Measurements from ENCODE around the gene DPH1.
"Not testable (repeated sequence)": the region's sequence is repeated elsewhere in the genome, so short reads cannot be mapped to it uniquely, and the experiment has no call there.

The DPH1 gene

GRCh38 chr17:2009737-2010136 is 20.2 kb upstream of the DPH1 start:
- Histone ChIP-seq H3K27me3 (ENCODE audit: insufficient read depth, insufficient read length) (no peaks in the 10 kb centered on the region), H3K9ac (ENCODE audit: insufficient read length, low read depth) (no peak overlapping the region), H3K4me3 (ENCODE audit: insufficient read length, low read depth) (no peak overlapping the region), H3K9me3 (ENCODE audit: insufficient read depth, low read length) (peaks cover 9% of the 10 kb centered on the region), H3K4me1 (ENCODE audit: insufficient read depth, insufficient read length) (peaks cover 10% of the 10 kb centered on the region), H3K36me3 (ENCODE audit: insufficient read depth, insufficient read length, low read length) (no peaks in the 10 kb centered on the region)
- no peak for TF ChIP-seq SUZ12 (IDR thresholded peaks at IDR 0.05; ENCODE audit: extremely low read depth, insufficient read depth, insufficient read length)
- no peak for TF ChIP-seq ZNF274 (IDR thresholded peaks at IDR 0.05; ENCODE audit: low read depth, low read length)
- TF ChIP-seq YY1 (IDR thresholded peaks at IDR 0.05; ENCODE audit: insufficient read depth, insufficient read length) = no peak
- DNase-seq (ENCODE audit: low read depth, low spot score) = no peak

GRCh38 chr17:2011411-2012371 is 18.3 kb upstream of the DPH1 start:
- H3K4me3 ChIP-seq (ENCODE audit: insufficient read length, low read depth) = peak overlapping the region; percentile 4
- H3K9ac ChIP-seq (ENCODE audit: insufficient read length, low read depth) = peak overlapping the region; percentile 62
- no peak for DNase-seq (ENCODE audit: low read depth, low spot score)

DNA sequence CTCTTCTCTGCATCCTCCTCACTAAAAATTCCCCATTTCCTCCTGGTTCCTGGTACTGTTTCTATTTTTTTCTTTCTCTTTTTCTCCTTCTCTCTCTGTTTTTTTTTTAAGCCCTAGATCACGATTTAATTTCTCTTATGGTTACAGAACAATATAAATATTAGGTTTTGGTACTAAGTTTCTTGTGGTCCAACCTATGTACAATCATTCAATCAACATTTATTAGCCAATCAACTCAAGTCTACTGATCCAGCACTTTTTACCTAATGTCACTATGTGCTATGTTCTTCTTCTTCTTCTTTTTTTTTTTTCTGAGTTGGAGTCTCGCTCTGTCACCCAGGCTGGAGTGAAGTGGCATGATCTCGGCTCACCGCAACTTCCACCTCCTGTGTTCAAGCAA is 17.5 kb upstream of the DPH1 start:
- no peak for DNase-seq (ENCODE audit: low read depth, low spot score)
- no peak overlapping the region for H3K4me3 ChIP-seq (ENCODE audit: insufficient read length, low read depth)
- peaks cover 9% of the 10 kb centered on the region for H3K9me3 ChIP-seq (ENCODE audit: insufficient read depth, low read length)
- H3K9ac ChIP-seq (ENCODE audit: insufficient read length, low read depth) = peak overlapping the region; percentile 62
- H3K4me1 ChIP-seq (ENCODE audit: insufficient read depth, insufficient read length) = peaks cover 21% of the 10 kb centered on the region
- no peaks in the 10 kb centered on the region for H3K27me3 ChIP-seq (ENCODE audit: insufficient read depth, insufficient read length)
- no peaks in the 10 kb centered on the region for H3K36me3 ChIP-seq (ENCODE audit: insufficient read depth, insufficient read length, low read length)
- TF ChIP-seq ZNF274 (IDR thresholded peaks at IDR 0.05; ENCODE audit: low read depth, low read length) (no peak), YY1 (IDR thresholded peaks at IDR 0.05; ENCODE audit: insufficient read depth, insufficient read length) (no peak), SUZ12 (IDR thresholded peaks at IDR 0.05; ENCODE audit: extremely low read depth, insufficient read depth, insufficient read length) (no peak)

More at GRCh38 chr17:2011411-2012371, 18.3 kb upstream of the DPH1 start:
- H3K36me3 ChIP-seq (ENCODE audit: insufficient read depth, insufficient read length, low read length) = no peaks in the 10 kb centered on the region
- H3K4me1 ChIP-seq (ENCODE audit: insufficient read depth, insufficient read length) = peaks cover 17% of the 10 kb centered on the region
- peaks cover 9% of the 10 kb centered on the region for H3K9me3 ChIP-seq (ENCODE audit: insufficient read depth, low read length)
- no peaks in the 10 kb centered on the region for H3K27me3 ChIP-seq (ENCODE audit: insufficient read depth, insufficient read length)
- TF ChIP-seq SUZ12 (IDR thresholded peaks at IDR 0.05; ENCODE audit: extremely low read depth, insufficient read depth, insufficient read length) (no peak), YY1 (IDR thresholded peaks at IDR 0.05; ENCODE audit: insufficient read depth, insufficient read length) (no peak), ZNF274 (IDR thresholded peaks at IDR 0.05; ENCODE audit: low read depth, low read length) (no peak)

DNA sequence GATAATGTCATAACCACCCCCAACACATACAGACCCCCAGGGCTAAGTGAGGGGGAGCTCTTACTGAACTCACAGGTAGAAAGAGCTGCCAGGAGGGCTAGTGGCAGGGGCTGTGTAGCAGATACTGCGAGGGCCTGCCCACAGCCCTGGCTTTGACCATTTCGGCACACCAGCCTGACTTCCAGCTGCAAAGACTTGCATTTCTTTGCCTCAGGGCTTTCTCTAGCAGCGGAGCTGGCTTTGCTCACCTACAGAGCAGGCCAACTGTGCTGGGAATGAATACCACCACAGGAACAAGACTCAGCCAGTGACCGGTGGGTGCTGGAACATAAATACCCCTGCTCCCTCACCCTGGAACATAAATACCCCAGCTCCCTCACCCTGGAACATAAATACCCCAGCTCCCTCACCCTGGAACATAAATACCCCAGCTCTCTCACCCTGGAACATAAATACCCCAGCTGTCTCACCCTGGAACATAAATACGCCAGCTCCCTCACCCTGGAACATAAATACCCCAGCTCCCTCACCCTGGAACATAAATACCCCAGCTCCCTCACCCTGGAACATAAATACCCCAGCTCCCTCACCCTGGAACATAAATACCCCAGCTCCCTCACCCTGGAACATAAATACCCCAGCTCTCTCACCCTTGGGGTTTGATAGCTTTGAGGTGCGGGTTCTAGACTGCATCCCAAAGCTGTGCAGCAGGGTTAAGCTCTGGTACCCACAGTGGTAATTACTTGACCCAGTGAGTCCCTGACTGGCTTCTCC is 16.5 kb upstream of the DPH1 start:
- H3K27me3 ChIP-seq (ENCODE audit: insufficient read depth, insufficient read length); H3K9me3 ChIP-seq (ENCODE audit: insufficient read depth, low read length); H3K9ac ChIP-seq (ENCODE audit: insufficient read length, low read depth); H3K4me3 ChIP-seq (ENCODE audit: insufficient read length, low read depth); DNase-seq (ENCODE audit: low read depth, low spot score); H3K36me3 ChIP-seq (ENCODE audit: insufficient read depth, insufficient read length, low read length): not testable (repeated sequence)
- H3K4me1 ChIP-seq (ENCODE audit: insufficient read depth, insufficient read length) = peaks cover 21% of the 10 kb centered on the region

DNA sequence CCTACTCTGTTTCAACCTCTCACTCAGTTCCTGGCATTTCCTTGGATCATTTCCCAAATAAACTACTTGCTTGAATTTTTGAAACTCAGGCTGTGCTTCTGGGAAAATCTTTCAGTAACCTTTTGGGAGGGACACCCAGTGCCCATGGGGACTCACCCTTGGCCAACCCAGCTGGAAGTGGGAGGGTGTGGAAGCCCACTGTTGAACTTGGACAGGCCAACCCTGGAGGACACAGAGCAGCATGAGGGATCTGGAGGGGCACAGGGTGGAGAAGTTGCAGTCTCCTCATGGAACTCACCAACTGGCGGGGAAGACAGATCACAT is 16.0 kb upstream of the DPH1 start:
- H3K9me3 ChIP-seq (ENCODE audit: insufficient read depth, low read length) = peaks cover 9% of the 10 kb centered on the region
- DNase-seq (ENCODE audit: low read depth, low spot score) = no peak
- no peak overlapping the region for H3K9ac ChIP-seq (ENCODE audit: insufficient read length, low read depth)
- peaks cover 4% of the 10 kb centered on the region for H3K27me3 ChIP-seq (ENCODE audit: insufficient read depth, insufficient read length)
- no peaks in the 10 kb centered on the region for H3K36me3 ChIP-seq (ENCODE audit: insufficient read depth, insufficient read length, low read length)
- TF ChIP-seq SUZ12 (IDR thresholded peaks at IDR 0.05; ENCODE audit: extremely low read depth, insufficient read depth, insufficient read length) (no peak), ZNF274 (IDR thresholded peaks at IDR 0.05; ENCODE audit: low read depth, low read length) (no peak), YY1 (IDR thresholded peaks at IDR 0.05; ENCODE audit: insufficient read depth, insufficient read length) (no peak)
- no peak overlapping the region for H3K4me3 ChIP-seq (ENCODE audit: insufficient read length, low read depth)
- peaks cover 22% of the 10 kb centered on the region for H3K4me1 ChIP-seq (ENCODE audit: insufficient read depth, insufficient read length)

DNA sequence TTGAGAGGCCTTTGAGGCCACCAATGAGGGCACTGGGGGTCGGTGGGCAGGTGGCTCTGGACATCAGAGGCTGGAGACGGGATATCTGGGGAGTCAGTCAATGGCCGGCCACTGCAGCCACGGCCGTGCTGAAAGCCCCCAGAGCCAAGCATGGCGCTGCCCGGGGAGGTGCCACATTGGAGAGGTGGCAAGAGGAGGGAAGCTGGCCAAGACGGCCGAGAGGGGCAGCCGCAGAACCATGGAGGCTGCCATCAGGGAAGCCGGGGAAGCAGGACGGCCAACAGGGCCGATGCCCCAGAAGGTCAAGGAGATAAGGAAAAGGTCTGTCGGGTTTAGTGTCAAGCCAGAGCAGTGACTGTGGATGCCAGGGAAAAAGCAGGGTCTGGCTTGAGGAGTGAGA is 14.6 kb upstream of the DPH1 start:
- Histone ChIP-seq H3K4me1 (ENCODE audit: insufficient read depth, insufficient read length) (peaks cover 26% of the 10 kb centered on the region), H3K27me3 (ENCODE audit: insufficient read depth, insufficient read length) (peaks cover 12% of the 10 kb centered on the region), H3K9me3 (ENCODE audit: insufficient read depth, low read length) (peaks cover 9% of the 10 kb centered on the region), H3K4me3 (ENCODE audit: insufficient read length, low read depth) (no peak overlapping the region), H3K36me3 (ENCODE audit: insufficient read depth, insufficient read length, low read length) (no peaks in the 10 kb centered on the region), H3K9ac (ENCODE audit: insufficient read length, low read depth) (no peak overlapping the region)
- no peak for TF ChIP-seq YY1 (IDR thresholded peaks at IDR 0.05; ENCODE audit: insufficient read depth, insufficient read length)
- no peak for DNase-seq (ENCODE audit: low read depth, low spot score)

DNA sequence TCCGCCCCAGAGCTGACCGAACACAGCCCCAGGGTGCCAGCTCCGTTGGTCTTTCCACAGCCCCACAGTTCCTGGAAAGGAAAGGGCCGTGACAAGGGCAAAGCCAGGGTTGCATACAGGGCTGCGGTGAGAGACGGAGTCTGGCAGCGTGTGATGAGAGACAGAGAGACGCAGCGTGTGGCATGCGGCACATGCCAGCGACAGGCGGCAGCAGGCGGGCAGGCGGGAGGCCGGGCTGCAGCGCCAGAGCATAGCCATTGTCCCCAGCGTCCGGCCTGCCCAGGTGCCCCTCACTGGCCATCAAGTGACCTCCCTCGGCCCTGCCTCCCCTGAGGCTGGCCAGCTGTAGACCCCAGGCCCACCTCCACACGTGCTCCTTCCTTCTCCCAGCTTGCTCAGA is 13.5 kb upstream of the DPH1 start:
- H3K9ac ChIP-seq (ENCODE audit: insufficient read length, low read depth) = peak overlapping the region; percentile 27
- H3K27me3 ChIP-seq (ENCODE audit: insufficient read depth, insufficient read length) = peaks cover 12% of the 10 kb centered on the region
- H3K36me3 ChIP-seq (ENCODE audit: insufficient read depth, insufficient read length, low read length) = no peaks in the 10 kb centered on the region
- no peak overlapping the region for H3K4me3 ChIP-seq (ENCODE audit: insufficient read length, low read depth)
- H3K9me3 ChIP-seq (ENCODE audit: insufficient read depth, low read length) = peaks cover 9% of the 10 kb centered on the region
- no peak for DNase-seq (ENCODE audit: low read depth, low spot score)
- TF ChIP-seq ZNF274 (IDR thresholded peaks at IDR 0.05; ENCODE audit: low read depth, low read length) (no peak), SUZ12 (IDR thresholded peaks at IDR 0.05; ENCODE audit: extremely low read depth, insufficient read depth, insufficient read length) (no peak), YY1 (IDR thresholded peaks at IDR 0.05; ENCODE audit: insufficient read depth, insufficient read length) (no peak)
- peaks cover 29% of the 10 kb centered on the region for H3K4me1 ChIP-seq (ENCODE audit: insufficient read depth, insufficient read length)
